ENCODE data around the gene TOMM22. TPM values are rescaled to one million over a fixed set of nuclear protein-coding genes. Genes with fewer than 3 reads are reported as not detected.

TOMM22 gene
- total RNA-seq, 2 donors from 2014 or later, result 97.1 to 149 TPM

- intact Hi-C loops (cut with DNase I), result no loop called here
- Histone ChIP-seq H3K4me1 (peaks cover 12% of the 10 kb centered on the region), H3K36me3 (no peaks in the 10 kb centered on the region), H3K27ac (peak overlapping the region; percentile 87), H3K27me3 (no peaks in the 10 kb centered on the region), H3K4me3 (peak overlapping the region; percentile 70), H3K9me3 (no peaks in the 10 kb centered on the region), H3K9ac (ENCODE audit: low read depth in 2 of 2, low read length in 2 of 2) (peak overlapping the region in 1 of 2 donors; percentile 29)
- peak; percentile 42 for DNase-seq
- no peak for TF ChIP-seq CTCF (IDR thresholded peaks at IDR 0.05)
Measured at GRCh38 chr22:38697425-38698089, 15.8 kb downstream of the TOMM22 start.

GRCh38 chr22:38698407-38699094 lies 16.8 kb downstream of the TOMM22 start:
- H3K4me1 ChIP-seq, result peaks cover 12% of the 10 kb centered on the region
- no peaks in the 10 kb centered on the region for H3K9me3 ChIP-seq
- intact Hi-C loops (cut with DNase I), result no loop called here
- H3K4me3 ChIP-seq, result peak overlapping the region; percentile 70
- H3K27me3 ChIP-seq, result no peaks in the 10 kb centered on the region
- no peak for DNase-seq
- peak overlapping the region in 1 of 2 donors; percentile 92 for H3K9ac ChIP-seq (ENCODE audit: low read depth in 2 of 2, low read length in 2 of 2)
- TF ChIP-seq CTCF (IDR thresholded peaks at IDR 0.05), result no peak
- no peaks in the 10 kb centered on the region for H3K36me3 ChIP-seq
- peak overlapping the region; percentile 95 for H3K27ac ChIP-seq

- Histone ChIP-seq H3K36me3 (no peaks in the 10 kb centered on the region), H3K9ac (ENCODE audit: low read depth in 2 of 2, low read length in 2 of 2) (peak overlapping the region; percentile 86 to 92), H3K9me3 (no peaks in the 10 kb centered on the region), H3K4me3 (peak overlapping the region; percentile 70), H3K27ac (peak overlapping the region; percentile 95), H3K27me3 (no peaks in the 10 kb centered on the region), H3K4me1 (peaks cover 12% of the 10 kb centered on the region)
- no peak for TF ChIP-seq CTCF (IDR thresholded peaks at IDR 0.05)
- intact Hi-C loops (cut with DNase I), result no loop called here
- no peak for DNase-seq
Measured at GRCh38 chr22:38699143-38699542, 17.4 kb downstream of the TOMM22 start.

GRCh38 chr22:38699784-38700183 lies 18.0 kb downstream of the TOMM22 start:
- Histone ChIP-seq H3K36me3 (no peaks in the 10 kb centered on the region), H3K4me1 (peaks cover 14% of the 10 kb centered on the region), H3K27ac (peak overlapping the region; percentile 95), H3K9ac (ENCODE audit: low read depth in 2 of 2, low read length in 2 of 2) (peak overlapping the region; percentile 86 to 92), H3K4me3 (peak overlapping the region; percentile 70), H3K27me3 (no peaks in the 10 kb centered on the region), H3K9me3 (no peaks in the 10 kb centered on the region)
- intact Hi-C loops (cut with DNase I), result no loop called here
- peak; percentile 46 for DNase-seq
- no peak for TF ChIP-seq CTCF (IDR thresholded peaks at IDR 0.05)

GRCh38 chr22:38700270-38700788 lies 18.6 kb downstream of the TOMM22 start:
- peak overlapping the region; percentile 95 for H3K27ac ChIP-seq
- no peaks in the 10 kb centered on the region for H3K9me3 ChIP-seq
- H3K4me1 ChIP-seq, result peaks cover 18% of the 10 kb centered on the region
- peak; percentile 80 for DNase-seq
- no peaks in the 10 kb centered on the region for H3K36me3 ChIP-seq
- no peaks in the 10 kb centered on the region for H3K27me3 ChIP-seq
- intact Hi-C loops (cut with DNase I), result no loop called here
- no peak for TF ChIP-seq CTCF (IDR thresholded peaks at IDR 0.05)
- H3K4me3 ChIP-seq, result peak overlapping the region; percentile 70
- H3K9ac ChIP-seq (ENCODE audit: low read depth in 2 of 2, low read length in 2 of 2), result peak overlapping the region; percentile 86 to 92
